Fibroblast of skin of back (primary cell): Measurements from ENCODE around the gene FBXO44.

Source experiments
- DNase-seq: peaks from one replicate; pipeline ENCODE4 v3.0.0-alpha.2; 2013

Gene FBXO44

GRCh38 chr1:11640101-11640500, 14.6 kb upstream of the FBXO44 start:
- DNase-seq = no peak

DNA sequence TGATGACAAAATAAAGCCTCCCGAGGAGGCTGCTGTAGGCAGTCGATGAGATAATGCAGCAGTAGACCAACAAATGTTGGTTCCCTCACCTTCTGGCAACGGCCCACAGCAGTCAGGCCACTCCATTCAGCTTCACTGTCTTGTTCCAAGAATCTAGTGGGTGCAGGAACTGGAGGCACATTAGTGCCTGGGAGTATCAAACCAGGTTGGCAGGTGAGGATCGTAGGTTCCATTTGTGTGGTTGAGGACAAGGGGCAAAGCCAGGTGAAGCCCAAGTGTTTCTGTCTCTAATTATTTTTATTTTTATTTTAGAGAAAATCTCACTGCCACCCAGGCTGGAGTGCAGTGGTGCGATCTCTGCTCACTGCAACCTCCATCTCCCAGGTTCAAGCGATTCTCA, 13.7 kb upstream of the FBXO44 start:
- no peak for DNase-seq

- no peak for DNase-seq
Measured at GRCh38 chr1:11641776-11642305, 12.8 kb upstream of the FBXO44 start.

GRCh38 chr1:11642418-11643017, 12.2 kb upstream of the FBXO44 start:
- DNase-seq = peak; percentile 54

DNA sequence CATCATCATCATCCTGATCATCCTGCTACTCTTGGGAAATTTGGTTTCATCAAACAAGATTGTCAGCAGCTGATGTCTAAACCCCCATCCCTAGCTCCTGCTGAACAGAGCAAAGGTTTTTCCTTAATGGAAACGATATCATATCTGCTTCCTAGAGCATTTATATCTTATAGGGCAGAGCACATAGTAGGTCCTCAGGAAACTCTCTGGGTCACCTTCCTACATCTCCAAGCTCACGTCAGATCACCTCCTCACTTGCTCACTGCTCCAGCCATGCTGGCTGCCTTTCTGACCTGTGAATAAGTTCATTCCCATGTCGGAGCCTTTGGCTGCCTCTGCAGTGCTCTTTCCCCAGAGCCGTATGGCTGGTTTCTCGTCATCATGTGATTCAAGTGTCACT, 10.9 kb upstream of the FBXO44 start:
- DNase-seq = no peak

GRCh38 chr1:11645270-11645669, 9.4 kb upstream of the FBXO44 start:
- DNase-seq = no peak

DNA sequence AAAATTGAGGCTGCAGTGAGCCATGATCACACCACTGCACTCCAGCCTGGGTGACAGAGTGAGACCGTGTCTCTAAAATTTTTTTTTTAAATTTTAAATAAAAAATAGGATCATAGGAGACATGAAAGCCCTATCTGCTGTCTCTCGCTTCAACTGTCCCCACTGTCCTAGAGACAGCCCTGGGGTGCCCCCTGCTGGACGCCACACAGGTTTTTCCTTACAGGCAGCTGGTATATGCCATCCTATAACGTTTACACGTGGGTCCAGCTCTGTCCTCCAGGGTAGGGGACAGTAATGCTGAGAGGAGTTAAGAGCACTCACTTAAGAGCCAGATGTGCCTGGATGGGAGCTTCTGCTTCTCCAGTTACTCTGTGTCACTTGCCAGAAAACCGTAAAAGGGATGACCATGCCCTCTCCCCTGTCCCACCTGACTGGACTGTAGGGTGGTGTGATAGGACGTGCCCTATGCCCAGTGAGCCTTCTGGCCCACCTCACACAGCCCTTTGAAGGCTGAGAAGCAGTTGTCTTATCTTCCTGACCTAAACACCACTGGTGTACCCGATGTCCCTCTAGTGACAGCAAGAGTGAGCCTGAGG, 8.9 kb upstream of the FBXO44 start:
- peak; percentile 70 for DNase-seq

DNA sequence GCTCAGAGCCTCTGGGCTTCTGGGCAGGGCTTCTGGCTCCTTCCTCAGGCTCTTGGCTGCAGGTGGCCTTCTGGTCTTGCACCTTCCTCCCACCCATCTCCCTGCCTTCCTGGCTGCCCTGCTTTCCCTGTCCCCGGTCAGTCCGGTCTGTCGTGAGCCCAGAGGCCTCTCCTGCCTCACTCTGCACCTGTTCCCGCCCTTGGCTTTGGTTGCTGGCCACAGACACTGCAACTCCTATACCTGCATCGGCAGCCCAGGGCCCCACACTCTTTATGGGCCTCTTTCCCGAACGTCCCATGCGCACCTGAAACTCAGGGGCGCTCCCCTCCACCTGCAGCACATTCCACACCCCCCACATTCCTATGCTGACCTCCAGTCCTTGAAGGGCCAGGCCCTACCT, 8.4 kb upstream of the FBXO44 start:
- DNase-seq = no peak

- DNase-seq = no peak
Measured at GRCh38 chr1:11647333-11647732, 7.3 kb upstream of the FBXO44 start.

DNA sequence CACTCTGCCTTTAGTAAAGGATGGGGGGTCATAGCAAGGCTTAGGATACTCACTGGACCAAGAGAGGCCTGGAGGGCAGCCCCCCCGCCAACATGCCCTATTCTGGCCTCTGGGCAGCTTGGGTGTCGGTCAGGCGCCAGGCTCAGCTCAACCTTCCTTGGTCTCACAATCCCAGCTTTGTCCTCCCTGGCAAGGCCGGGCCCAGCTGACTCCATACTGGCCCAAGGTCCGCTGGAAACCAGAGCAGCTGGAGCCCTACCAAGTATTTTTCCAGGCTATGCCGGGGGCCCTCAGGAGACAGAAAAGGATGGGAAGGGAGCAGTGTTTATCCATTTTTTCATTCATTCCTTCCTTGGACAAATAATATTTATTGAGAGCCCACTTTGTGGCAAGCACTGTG, 6.6 kb upstream of the FBXO44 start:
- no peak for DNase-seq

DNA sequence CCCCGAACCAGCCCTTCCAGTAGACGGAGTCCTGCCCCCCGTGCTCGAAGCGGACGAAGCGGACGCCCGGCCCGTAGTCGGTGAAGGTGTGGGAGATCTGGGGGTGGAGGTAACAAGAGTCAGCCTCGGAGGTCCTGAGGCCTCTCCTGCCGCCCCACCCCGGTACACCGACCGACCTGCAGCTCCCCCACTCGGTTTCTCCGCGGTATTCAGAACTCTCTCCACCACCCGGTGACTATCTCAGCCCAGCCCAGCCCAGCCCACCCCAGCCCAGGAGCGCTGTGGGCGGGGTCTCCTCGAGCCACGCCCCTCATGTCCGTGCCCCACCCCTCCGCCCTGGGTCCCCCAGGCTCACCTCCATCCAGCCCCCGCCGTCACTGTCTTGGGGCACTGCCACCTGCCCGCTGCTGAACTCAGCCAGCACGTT, 5.9 kb upstream of the FBXO44 start:
- no peak for DNase-seq

- no peak for DNase-seq
Measured at GRCh38 chr1:11649237-11649623, 5.4 kb upstream of the FBXO44 start.

GRCh38 chr1:11649624-11650330, 4.9 kb upstream of the FBXO44 start:
- DNase-seq = no peak

- peak; percentile 56 for DNase-seq
Measured at GRCh38 chr1:11650331-11650991, 4.2 kb upstream of the FBXO44 start.

- no peak for DNase-seq
Measured at GRCh38 chr1:11651017-11651416, 3.7 kb upstream of the FBXO44 start.

DNA sequence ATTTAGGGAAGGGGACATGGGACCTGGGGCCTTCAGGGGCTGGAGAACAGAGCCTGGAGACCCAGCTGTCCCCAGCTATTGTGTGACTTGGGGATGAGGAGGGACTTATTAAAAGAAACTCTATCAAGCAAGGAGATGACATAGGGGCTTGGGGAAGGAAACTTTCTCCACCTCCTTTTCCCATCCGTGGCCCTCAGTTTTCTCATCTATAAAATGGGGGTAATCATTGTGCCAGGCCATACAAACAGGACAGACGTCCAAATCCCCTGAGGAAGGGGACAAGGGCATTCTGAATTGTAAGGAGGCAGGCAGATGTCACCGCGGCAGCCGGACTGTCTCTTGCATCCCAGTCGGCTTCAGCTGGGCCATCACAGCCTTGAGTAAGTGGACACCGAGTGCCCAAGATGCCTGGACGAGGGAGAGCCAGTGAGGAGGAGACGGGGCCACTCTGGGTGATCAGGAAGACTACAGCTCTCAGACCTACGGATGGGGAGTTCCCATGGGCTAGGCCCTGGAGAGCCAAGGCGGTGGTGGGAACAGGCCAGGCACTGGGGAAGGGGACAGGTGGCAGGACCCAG, 2.4 kb upstream of the FBXO44 start:
- no peak for DNase-seq

DNA sequence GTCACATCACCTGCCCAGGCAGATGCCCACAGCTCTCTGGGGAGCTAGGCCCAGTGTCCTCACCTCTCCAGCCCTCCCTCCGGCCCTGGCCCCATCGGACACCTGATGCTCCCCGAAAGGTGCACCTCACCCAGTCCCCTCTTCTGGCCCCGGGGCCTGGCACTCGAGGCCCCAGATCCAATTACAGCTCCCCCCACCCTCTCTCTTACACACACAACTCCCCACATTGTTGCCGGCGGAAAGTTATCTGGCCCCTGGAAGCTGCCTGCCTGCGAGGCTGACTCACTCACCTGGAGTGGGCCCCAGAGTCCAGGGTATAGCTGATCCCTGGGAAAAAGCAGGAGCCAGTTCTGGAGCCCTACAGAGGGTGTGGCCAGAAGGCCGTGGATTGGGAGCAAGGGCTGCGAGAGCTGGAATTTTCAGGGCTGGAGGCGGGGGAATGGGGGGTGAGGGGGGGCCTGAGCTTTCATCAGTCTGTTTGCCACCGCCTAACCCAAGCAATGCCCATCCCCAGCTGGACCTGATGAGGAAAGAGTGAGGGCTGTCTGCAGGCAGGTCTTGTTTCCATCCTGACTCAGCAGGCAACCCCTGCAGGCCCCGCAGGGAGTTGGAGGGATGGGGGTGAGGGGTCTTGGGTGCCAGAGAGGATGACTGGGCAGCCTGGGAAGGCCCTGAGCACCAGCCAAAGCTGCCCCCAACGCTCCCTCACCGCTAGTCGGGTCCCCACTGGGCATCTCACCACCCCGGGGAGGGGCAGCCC, 1.4 kb upstream of the FBXO44 start:
- no peak for DNase-seq

GRCh38 chr1:11653861-11654136, 878 bp upstream of the FBXO44 start:
- DNase-seq = no peak

GRCh38 chr1:11654939-11655808, 497 bp downstream of the FBXO44 start:
- no peak for DNase-seq

- DNase-seq = no peak
Measured at GRCh38 chr1:11657654-11658053, 3.0 kb downstream of the FBXO44 start.

GRCh38 chr1:11658542-11658941, 3.9 kb downstream of the FBXO44 start:
- DNase-seq = no peak

GRCh38 chr1:11659748-11660147, 5.1 kb downstream of the FBXO44 start:
- DNase-seq = no peak
